Right ventricle myocardium superior (tissue), 1 donor: ENCODE results near the gene TSPAN1. TPM values are rescaled to one million over a fixed set of nuclear protein-coding genes. Genes with fewer than 3 reads are reported as not detected.
"Not testable (repeated sequence)": the region's sequence is repeated elsewhere in the genome, so short reads cannot be mapped to it uniquely, and the experiment has no call there.

Experiments used
- ATAC-seq: fragments of 200-7000 bp; cut with Tn5 transposase; one replicate; pipeline ENCODE4 v1.9.1; 2020; ENCODE audit warnings: mild to moderate bottlenecking; ENCODE audit not compliant: poor library complexity
- DNase-seq: peaks from one replicate; pipeline ENCODE4 v3.0.0-alpha.2; 2020
- intact Hi-C: fragments of 100-400 bp; cut with DNase I; formaldehyde crosslinking; loops from one replicate; pipeline ENCODE4 v1.11.2; 2022
- total RNA-seq: library from RNA; stranded (reverse); fragmentation: NEBNext Ultra II Directional; extraction: Animal tissue kit (Norgen Biotek cat#: 25700); gene quantifications from one replicate; pipeline ENCODE4 v1.2.1, GENCODE V29; 2021
- donor health status: DM: no; HTN: yes; CAD: no; lungs with severe emphysema.

TSPAN1 gene
- total RNA-seq, 1 donor from 2014 or later, result 0.75 TPM

DNA sequence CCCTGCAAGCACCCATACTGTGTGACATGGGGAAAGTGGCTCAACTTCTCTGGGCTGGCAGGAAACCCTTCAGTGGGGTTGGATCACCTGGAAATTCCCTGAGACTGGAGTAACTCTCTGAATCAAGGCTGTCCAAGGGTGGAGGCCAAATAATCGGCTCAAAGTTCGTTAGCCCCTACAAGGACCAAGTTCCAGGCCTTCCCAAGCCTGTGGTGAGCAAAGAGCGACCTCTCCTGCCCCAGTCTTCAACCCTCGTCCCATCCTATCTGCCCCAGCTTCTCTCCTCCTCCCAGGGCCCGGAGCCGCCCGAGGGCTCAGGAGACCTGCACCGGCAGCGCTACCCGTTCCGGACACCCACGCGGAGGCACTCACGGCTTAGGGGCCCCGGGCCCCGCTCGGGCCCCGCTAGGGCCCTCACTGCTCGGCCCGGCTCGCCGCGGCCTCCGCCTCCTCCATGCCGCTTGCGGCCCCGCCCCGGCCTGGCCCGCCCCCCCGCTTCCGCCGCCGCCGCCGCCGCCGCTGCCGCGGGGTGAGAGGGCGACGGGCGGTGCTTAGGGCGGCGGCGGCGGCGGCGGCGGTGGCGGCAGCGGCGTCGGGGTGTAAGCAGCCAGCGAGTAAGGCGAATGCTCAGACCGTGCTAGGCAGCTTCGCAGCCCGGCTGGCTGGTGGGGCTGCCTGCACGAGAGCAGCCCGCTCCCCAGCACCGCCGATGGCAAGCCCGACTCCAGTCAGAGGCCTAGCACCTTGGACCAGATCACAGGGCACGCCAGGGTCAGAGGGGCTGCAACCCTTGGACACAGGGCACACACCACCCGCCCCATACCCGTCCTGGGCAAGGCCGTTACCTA is 23.3 kb downstream of the TSPAN1 start, which contains the start of gene POMGNT1:
POMGNT1 (minus strand) TSS at position 471 of the 848 bp plus-strand sequence. CDS start 613 bp downstream, outside the sequence.
- intact Hi-C loops, result no loop called here
- ATAC-seq, result peak; percentile 92

DNA sequence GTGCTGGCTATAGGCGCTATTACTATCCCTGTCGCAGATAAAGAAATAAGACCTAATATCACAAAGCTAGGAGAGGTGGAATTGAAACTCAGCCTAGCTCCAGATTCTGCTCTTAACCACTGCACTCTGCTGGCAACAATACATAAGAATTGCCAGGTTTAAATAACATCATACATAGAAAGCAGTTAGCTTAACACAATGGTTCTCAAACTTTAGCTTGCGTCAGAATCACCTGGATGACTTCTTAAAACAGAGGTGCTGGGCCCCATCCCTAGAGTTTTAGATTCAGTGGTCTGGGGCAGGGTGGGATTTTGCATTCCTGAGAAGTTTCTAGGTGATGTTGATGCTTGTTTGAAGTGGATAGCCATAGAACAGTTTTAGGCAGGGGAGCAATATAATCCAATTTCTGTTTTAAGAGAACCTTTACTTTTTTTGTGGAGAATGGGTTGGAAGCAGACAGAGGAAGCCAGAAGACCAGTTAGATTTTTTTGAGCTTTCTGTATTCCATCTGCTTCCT is 24.4 kb downstream of the TSPAN1 start:
- DNase-seq (no peak), ATAC-seq (no peak)
- intact Hi-C loops, result no loop called here

More for the DNA sequence above, 23.3 kb downstream of the TSPAN1 start, which contains the start of gene POMGNT1:
- DNase-seq, result peak; percentile 80

DNA sequence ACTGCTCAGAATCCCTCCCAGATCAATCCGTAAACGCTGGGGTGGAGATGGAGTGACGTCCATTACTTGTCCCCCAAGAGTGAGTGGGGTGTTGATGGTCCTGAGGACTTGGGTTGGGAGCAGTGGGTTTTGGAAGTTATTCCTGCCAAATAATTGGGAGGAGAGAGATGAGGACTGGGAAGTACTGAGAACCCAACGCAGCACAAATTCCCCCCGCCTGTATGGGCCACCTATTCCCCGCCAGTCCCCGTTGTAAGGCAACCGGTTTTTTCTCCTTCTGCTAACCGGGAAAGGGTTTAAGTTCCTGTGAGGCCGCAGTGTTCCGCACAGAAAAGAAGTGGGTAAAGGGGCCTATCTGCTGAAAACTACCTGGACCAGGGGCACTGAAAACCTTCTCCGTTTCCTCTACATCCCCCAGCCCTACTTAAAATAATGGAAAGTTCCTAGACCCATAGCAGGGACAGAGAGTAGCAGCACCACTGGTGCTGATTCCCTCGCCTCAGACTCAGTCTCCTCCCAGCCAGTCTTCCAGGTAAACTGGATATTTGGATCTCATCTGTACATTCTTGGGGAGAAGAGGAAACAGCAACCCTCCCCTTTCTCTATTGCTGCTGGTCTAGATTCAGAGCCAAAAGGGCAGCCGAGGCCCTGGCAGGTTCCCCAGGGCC is 29.0 kb downstream of the TSPAN1 start:
- ATAC-seq (peak; percentile 18), DNase-seq (no peak)
- intact Hi-C loops, result no loop called here

DNA sequence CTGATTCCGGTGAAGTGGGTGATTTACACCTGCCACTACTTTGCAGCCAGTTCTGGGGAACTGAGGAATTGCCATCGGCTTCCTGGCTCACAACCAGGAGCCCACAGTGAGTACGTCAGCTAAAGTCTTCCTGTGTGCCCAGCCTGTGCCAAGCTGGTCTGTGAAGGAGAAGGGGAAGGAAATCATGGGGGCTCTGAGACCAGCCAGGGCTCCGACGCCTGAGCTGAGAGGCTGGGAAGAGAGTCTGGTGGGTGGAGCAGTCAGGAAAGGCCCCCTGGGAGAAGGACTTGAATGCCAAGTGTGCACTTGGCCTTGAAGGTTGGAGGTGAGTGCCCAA is 29.5 kb downstream of the TSPAN1 start:
- ATAC-seq, result peak; percentile 40
- intact Hi-C loops, result no loop called here
- DNase-seq, result peak; percentile 58

DNA sequence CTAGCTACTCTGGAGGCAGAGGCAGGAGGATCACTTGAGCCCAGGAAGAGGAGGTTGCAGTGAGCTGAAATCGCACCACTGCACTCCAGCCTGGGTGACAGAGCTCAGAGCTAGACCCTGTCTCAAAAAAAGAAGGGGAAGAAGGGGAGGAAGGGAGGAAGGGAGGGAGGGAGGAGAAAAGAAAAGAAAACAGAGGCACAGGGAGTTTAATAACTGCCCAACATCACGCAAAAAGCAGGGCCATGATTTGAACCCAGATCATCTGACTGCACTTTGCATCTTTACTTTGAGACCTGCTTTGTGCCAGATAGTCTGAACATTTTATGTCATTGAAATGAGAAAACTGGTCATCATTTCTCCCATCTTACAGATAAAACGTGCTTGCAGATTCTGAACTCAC is 30.3 kb downstream of the TSPAN1 start:
- DNase-seq (no peak), ATAC-seq (no peak)
- intact Hi-C loops, result no loop called here

DNA sequence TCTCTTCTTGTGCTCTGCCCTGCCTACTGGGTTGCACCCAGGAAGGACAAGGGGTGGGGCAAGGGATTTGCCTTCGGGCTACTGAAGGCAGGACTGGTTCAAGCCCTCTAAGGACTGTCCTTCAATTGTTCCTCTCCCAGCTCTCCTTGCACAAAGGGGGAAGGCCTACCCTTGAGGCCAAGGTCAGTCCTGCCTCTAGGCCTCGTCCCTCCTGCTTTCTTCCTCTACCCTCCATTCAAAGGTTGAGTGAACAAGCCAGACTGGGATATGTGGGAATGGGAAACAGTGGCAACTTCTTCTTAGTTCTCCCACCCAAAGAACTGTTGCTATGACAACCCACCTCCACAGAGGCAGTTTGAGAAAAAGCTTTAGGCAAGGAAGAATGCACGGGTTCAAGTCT is 30.9 kb downstream of the TSPAN1 start:
- intact Hi-C loops, result no loop called here
- no peak for DNase-seq
- peak; percentile 38 for ATAC-seq

DNA sequence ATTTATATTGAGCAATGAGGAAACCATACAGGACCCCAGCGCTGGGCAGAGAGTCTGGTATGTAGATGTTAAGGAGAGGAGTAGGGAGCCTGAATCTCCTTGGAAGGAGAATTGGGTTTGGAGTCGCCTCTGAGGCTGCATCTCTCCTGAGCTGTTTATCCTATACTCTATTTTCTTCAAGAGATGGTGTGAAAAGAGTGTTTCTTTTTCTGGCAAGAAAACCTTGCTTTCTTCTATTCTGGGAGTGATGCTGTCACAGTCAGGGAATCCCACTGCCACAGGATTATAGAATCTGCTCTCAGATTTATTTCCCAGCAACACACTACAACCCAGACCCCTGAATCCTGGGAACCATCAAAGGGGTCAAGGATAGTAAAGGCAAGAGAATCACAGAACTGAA is 31.5 kb downstream of the TSPAN1 start:
- ATAC-seq (no peak), DNase-seq (no peak)
- intact Hi-C loops, result no loop called here

DNA sequence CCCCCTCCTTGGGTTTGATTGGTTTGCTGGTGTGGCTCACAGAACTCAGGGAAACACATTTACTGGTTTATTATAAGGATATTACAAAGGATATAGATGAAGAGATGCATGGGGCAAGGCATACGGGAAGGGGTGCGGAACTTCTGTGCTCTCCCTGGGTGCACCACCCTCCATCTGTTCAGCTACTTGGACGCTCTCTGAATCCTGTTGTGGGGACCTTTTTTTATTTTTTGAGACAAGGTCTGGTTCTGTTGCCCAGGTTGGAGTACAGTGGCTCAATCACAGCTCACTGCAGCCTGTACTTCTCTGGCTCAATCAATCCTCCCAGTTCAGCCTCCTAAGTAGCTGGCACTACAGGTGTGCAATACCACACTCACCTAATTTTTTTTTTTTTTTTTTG is 35.7 kb downstream of the TSPAN1 start:
- intact Hi-C loops, result no loop called here
- DNase-seq, result no peak
- ATAC-seq, result no peak

DNA sequence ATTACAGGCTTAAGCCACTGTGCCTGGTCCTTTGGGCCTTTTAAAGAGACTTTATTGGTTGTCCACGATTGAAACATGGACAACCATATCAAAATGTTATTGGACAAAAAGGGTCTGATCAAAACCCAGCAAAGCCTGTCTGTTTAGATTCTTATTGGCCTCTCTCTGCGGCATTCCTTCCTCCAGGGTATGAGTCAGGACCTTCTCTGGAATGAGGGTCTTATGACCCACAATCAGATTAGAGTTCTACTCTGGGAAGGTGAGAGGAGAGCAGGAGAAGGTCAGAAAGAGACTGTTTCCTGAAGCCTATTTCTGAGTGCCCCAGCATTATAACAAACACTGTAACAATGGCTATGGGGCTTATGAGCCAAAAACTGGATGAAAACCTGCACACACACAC is 36.2 kb downstream of the TSPAN1 start:
- intact Hi-C loops, result no loop called here
- ATAC-seq, result no peak
- no peak for DNase-seq

DNA sequence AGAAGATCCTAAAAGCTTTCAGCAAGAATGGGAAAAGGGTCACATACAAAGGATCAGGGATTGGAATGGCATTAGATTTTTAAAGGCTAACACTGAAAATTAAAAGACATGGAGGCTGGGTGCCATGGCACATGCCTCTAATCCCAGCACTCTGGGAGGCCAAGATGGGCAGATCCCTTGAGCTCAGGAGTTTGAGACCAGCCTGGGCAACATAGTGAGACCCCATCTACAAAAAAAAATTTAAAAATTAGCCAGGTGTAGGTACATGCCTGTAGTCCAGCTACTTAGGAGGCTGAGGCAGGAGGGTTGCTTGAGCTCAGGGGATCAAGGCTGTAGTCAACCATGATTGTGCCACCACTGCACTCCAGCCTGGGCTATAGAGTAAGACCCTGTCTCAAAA is 40.6 kb downstream of the TSPAN1 start:
- intact Hi-C loops, result no loop called here
- DNase-seq (no peak), ATAC-seq (no peak)

DNA sequence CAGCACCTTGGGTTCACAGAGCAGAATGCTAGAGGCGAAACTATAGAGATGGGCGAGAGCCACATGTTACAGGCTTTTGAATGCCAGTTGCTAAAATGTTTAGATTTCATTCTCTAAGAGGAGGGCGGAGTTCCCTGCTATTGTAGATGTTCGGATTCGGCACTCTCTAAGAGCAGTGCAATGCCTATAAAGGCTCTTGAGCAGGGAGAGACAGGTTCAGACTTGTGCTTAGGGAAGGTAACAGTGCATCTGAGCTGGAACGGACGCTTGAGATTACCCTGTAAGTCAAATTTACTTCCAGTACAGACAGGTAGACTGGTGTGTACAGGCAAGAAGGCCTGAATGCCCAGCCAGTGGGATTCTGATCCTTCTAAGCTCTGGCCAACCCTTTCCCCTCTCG is 43.6 kb downstream of the TSPAN1 start:
- DNase-seq (no peak), ATAC-seq (no peak)
- intact Hi-C loops, result no loop called here

DNA sequence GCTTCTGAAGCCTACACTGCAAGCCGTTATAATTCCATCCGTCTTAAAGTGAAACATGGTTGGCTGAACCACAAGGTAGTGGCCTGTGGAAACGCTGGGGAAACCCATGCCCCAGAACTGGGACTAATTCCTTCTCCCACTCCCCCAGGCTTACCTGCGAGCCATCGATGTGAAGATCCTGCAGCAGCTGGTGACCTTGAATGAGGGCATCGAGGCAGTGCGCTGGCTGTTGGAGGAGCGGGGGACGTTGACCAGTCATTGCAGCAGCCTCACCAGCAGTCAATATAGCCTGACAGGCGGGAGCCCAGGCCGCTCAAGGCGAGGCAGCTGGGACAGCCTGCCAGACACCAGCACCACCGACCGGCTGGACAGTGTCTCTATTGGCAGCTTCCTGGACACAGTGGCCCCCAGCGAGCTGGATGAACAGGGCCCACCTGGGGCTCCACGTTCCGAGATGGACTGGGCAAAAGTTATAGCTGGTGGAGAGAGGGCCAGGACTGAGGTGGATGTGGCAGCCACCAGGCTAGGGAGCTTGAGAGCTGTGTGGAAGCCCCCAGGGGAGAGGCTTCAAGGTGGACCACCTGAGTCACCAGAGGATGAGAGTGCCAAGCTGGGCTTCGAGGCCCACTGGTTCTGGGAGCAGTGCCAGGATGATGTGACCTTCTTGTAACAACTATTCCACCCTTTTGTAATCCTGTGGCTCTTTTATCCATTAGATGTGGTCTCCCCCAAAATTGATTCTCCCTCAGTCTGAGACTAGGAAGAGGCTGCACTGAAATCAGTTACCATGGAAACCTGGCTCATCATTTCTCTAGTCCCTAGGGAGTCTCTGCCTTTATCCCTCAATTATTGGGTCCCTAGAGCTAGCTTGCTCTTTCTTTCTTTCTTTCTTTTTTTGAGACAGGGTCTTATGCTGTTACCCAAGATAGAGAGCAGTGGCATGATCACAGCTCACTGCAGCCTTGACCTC is 44.9 kb downstream of the TSPAN1 start:
- intact Hi-C loops, result no loop called here
- no peak for ATAC-seq
- no peak for DNase-seq

DNA sequence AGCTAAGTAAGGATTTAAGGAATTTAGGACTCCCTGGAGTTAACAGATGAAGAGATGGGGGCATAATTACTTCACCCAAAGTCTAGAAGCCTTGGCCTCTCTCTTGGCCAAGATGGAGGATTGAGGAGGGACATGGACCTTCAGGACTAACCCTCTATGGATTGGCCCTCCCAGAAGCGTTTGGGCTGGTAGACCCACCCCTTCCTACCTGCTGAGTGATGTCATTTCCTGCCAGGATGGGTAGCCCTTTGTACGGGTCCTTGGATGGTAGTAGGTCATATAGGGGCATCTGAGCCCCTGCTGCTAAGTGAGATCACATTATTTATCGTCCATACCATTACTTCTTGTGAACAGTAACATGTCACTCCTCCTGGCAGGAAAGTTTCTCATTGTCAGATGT is 45.9 kb downstream of the TSPAN1 start:
- ATAC-seq (no peak), DNase-seq (no peak)
- intact Hi-C loops, result no loop called here

DNA sequence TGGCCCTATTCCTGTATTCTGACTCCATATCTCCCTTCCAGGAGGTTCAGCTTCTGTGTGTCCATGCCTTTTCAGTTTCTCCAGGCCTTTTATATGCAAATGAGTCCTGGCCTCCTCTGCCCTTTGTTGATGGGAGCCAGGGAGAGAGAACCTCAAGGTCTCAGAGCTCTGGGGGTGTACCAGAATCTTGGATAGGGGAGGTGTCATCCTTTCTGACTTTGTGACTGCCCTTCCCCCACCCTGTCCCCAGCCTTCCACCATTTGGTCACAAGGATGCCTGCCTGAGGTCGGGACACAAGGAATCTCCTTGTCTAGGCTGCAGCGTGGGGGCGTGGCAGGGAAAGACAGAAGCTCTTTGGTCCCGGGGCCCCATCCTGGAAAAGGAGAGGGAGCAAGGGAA is 46.9 kb downstream of the TSPAN1 start:
- intact Hi-C loops, result no loop called here
- ATAC-seq (no peak), DNase-seq (no peak)

DNA sequence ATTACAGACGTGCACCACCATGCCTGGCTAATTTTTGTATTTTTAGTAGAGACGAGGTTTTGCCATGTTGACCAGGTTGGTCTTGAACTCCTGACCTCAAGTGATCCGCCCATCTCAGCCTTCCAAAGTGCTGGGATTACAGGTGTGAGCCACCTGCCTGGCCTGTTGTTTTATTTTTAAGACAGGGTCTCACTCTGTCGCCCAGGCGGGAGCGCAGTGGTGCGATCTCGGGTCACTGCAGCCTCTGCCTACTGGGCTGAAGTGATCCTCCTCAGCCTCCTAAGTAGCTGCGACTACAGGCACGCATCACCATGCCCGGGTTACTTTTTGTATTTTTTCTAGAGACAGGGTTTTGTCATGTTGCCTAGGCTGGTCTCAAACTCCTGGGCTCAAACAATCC is 48.2 kb downstream of the TSPAN1 start:
- ATAC-seq, DNase-seq, intact Hi-C loops: not testable (repeated sequence)

DNA sequence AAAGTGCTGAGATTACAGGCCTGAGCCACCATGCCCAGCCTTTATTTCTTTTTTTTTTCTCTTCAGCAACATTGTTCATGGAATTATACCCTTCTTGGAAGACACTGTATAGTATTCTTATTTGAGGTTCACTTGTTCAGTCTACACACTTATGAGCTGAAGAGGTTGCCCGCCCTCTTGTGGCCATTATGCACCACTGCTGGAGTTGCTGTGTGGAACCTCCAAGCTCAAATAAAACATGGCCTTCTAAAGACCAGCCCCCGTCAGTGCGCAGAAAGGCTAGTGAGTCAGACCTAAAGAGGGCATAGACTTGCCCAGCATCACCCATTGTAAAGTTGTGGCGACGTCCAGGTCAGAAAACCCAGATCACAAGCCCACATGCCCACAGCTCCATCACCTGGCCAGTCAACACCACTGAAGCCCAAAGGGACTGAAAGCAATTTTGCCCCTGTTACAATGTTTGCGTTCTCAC is 48.6 kb downstream of the TSPAN1 start:
- intact Hi-C loops, result no loop called here
- peak; percentile 69 for DNase-seq
- ATAC-seq, result peak; percentile 92

DNA sequence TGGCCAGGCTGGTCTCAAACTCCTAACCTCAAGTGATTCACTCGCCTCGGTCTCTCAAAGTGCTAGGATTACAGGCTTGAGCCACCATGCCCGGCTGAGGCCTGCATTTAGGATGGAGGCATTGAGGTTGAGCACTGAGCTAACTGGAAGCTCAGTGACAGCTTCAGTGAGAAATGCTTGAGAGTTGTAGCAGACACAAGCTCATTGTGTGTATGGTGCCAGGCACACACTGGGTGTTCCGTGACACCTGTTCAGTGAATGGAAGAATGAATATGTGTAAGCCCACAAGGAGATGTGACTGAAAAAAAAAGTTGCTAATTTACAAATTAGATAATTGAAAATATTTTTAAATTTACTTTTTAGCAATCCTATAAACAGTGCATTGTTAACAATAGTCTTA is 50.1 kb downstream of the TSPAN1 start:
- intact Hi-C loops, result no loop called here
- no peak for ATAC-seq
- no peak for DNase-seq

DNA sequence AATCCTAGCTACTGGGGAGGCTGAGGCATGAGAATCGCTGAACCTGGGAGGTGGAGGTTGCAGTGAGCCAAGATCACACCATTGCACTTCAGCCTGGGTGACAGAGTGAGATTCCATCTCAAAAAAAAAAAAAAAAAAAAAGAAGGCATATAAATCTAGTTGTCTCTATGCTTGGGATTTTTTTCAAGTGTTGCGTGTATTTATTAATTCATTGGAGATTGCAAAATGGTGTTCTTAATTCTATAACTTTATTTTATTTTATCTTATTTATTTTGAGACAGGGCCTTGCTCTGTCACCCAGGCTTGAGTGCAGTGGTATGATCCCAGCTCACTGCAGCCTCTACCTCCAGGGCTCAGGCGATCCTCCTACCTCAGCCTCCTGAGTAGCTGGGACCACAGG is 56.3 kb downstream of the TSPAN1 start:
- intact Hi-C loops, DNase-seq, ATAC-seq: not testable (repeated sequence)
